CD4-positive, alpha-beta T cell (primary cell): ENCODE measurements around the gene RNF130. TPM values are rescaled to one million over a fixed set of nuclear protein-coding genes. Genes with fewer than 3 reads are reported as not detected.
A peak's percentile ranks its signal among the peaks of the same experiment; 100 is the strongest.

Experiments used
- ATAC-seq: fragments of 200-7000 bp; cut with Tn5 transposase; one replicate; pipeline ENCODE4 v1.10.0; 2022; ENCODE audit warnings: mild to moderate bottlenecking; ENCODE audit not compliant: poor library complexity
- CTCF ChIA-PET: fragments of 350-600 bp; sonication (Branson Sonifier 250); formaldehyde crosslinking; loops from one replicate; lab custom pipeline; 2021; ENCODE audit warnings: antibody characterized with exemption, inconsistent platforms; lab: Charles Lee
- POLR2A ChIA-PET: fragments of 350-600 bp; sonication (Branson Sonifier 250); formaldehyde crosslinking; loops from one replicate; lab custom pipeline; 2021; ENCODE audit warnings: antibody characterized with exemption, inconsistent platforms; lab: Charles Lee
- DNase-seq, 14 experiments: peaks; one replicate each; pipeline ENCODE4 v3.0.0-alpha.2; 2013 to 2020; ENCODE audit warnings: mixed read lengths in 2 of 14
- H3K27ac ChIP-seq, 2 donors: one replicate each; pipeline versions ENCODE4 v1.5.1 to v1.7.0; 2013; ENCODE audit warnings: low read length in 2 of 2, low read depth in 1 of 2, mild to moderate bottlenecking in 1 of 2
- H3K27me3 ChIP-seq, 2 experiments: 1 replicate in 1 of 2; 2 replicates in 1 of 2; pipeline versions ENCODE4 v1.6.1 to v1.7.0; 2013; ENCODE audit warnings: low read length in 2 of 2, control low read depth in 1 of 2, mild to moderate bottlenecking in 1 of 2, moderate library complexity in 1 of 2; ENCODE audit not compliant: insufficient read depth in 2 of 2, control insufficient read depth in 1 of 2
- H3K36me3 ChIP-seq: one replicate; pipeline ENCODE4 v1.6.1; 2013; ENCODE audit warnings: low read length, control low read depth; ENCODE audit not compliant: insufficient read depth
- H3K4me1 ChIP-seq: one replicate; pipeline ENCODE4 v1.6.1; 2013; ENCODE audit warnings: low read length, control low read depth; ENCODE audit not compliant: insufficient read depth
- H3K4me3 ChIP-seq: one replicate; pipeline ENCODE4 v1.5.1; 2013; ENCODE audit warnings: mild to moderate bottlenecking, low read length, moderate library complexity
- H3K9me3 ChIP-seq, 2 experiments: 1 replicate in 1 of 2; 2 replicates in 1 of 2; pipeline versions ENCODE4 v1.6.1 to v1.7.0; 2013; ENCODE audit warnings: low read length in 2 of 2, mild to moderate bottlenecking in 2 of 2, control low read depth in 1 of 2, moderate library complexity in 1 of 2; ENCODE audit not compliant: control insufficient read depth in 1 of 2, insufficient read depth in 1 of 2
- H3K27ac Mint-ChIP-seq: one replicate; pipeline ENCODE4 v1.8.0; 2020; ENCODE audit warnings: mixed read lengths
- H3K27me3 Mint-ChIP-seq: one replicate; pipeline ENCODE4 v1.8.0; 2021; ENCODE audit warnings: mixed read lengths
- H3K36me3 Mint-ChIP-seq: one replicate; pipeline ENCODE4 v1.8.0; 2021; ENCODE audit warnings: low read depth, mixed read lengths
- H3K4me1 Mint-ChIP-seq: one replicate; pipeline ENCODE4 v1.8.0; 2021; ENCODE audit warnings: low read depth, mixed read lengths
- H3K4me3 Mint-ChIP-seq: one replicate; pipeline ENCODE4 v1.8.0; 2020; ENCODE audit warnings: mild to moderate bottlenecking, mixed read lengths
- H3K9me3 Mint-ChIP-seq: one replicate; pipeline ENCODE4 v1.8.0; 2020; ENCODE audit warnings: mixed read lengths
- intact Hi-C, 2 experiments: fragments of 100-400 bp; cut with DNase I in 1 of 2; cut with micrococcal nuclease in 1 of 2; formaldehyde crosslinking; loops; one replicate each; pipeline versions ENCODE4 v1.15.1 to v1.9.0; 2023 to 2025; cut with DNase I, micrococcal nuclease
- total RNA-seq, 174 experiments: library from RNA in 2 of 174; stranded (reverse) in 2 of 174; gene quantifications; one replicate each; pipeline ENCODE4 v1.2.3 and lab custom pipeline; 2021 to 2026
- TF ChIP-seq, protein P1 (sequence below): fragments of 200-600 bp; IDR thresholded peaks from one replicate; pipeline ENCODE4 v1.8.0; 2022; ENCODE audit warnings: antibody characterized with exemption, mild to moderate bottlenecking

Gene RNF130
- total RNA-seq, 2 experiments from 2014 or later = 18.2 to 19.1 TPM

DNA sequence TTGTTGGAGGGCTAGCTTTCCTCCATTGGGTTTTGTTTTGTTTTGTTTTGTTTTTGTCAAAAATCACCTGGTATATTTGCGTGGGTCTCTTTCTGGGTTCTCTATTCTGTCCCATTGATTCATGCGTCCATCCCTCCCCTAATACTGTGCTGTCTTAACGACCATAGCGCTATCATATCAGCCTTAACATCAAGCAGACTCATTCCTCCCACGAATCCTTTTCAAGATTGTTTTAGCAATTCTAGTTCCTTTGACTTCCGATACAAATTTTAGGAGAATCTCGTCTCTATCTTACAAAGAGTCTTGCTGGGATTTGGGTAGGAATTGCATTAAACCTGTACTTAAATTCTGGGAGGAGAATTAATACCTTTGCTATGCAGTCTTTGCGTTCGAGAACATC lies 31.1 kb upstream of the RNF130 start:
- Histone ChIP-seq H3K27me3 (peaks cover 2 to 4% of the 10 kb centered on the region in 2 experiments), H3K9me3 (peaks cover 0 to 11% of the 10 kb centered on the region in 2 experiments), H3K36me3 (no peaks in the 10 kb centered on the region), H3K27ac (no peak overlapping the region), H3K4me3 (no peak overlapping the region), H3K4me1 (no peaks in the 10 kb centered on the region)
- Mint-ChIP-seq H3K36me3 (no peaks in the 10 kb centered on the region), H3K4me1 (no peaks in the 10 kb centered on the region), H3K27me3 (no peaks in the 10 kb centered on the region), H3K9me3 (peaks cover 4% of the 10 kb centered on the region), H3K27ac (no peak overlapping the region), H3K4me3 (no peak overlapping the region)
- ChIA-PET CTCF (no interaction called here), POLR2A (no interaction called here)
- TF ChIP-seq, protein P1, sequence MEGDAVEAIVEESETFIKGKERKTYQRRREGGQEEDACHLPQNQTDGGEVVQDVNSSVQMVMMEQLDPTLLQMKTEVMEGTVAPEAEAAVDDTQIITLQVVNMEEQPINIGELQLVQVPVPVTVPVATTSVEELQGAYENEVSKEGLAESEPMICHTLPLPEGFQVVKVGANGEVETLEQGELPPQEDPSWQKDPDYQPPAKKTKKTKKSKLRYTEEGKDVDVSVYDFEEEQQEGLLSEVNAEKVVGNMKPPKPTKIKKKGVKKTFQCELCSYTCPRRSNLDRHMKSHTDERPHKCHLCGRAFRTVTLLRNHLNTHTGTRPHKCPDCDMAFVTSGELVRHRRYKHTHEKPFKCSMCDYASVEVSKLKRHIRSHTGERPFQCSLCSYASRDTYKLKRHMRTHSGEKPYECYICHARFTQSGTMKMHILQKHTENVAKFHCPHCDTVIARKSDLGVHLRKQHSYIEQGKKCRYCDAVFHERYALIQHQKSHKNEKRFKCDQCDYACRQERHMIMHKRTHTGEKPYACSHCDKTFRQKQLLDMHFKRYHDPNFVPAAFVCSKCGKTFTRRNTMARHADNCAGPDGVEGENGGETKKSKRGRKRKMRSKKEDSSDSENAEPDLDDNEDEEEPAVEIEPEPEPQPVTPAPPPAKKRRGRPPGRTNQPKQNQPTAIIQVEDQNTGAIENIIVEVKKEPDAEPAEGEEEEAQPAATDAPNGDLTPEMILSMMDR = no peak
- ATAC-seq (no peak), DNase-seq (no peak)
- intact Hi-C loops = no loop called here

GRCh38 chr5:180101451-180102105 lies 30.0 kb upstream of the RNF130 start:
- Mint-ChIP-seq H3K9me3 (peaks cover 2% of the 10 kb centered on the region), H3K4me3 (no peak overlapping the region), H3K36me3 (no peaks in the 10 kb centered on the region), H3K4me1 (no peaks in the 10 kb centered on the region), H3K27me3 (no peaks in the 10 kb centered on the region), H3K27ac (no peak overlapping the region)
- Histone ChIP-seq H3K4me1 (no peaks in the 10 kb centered on the region), H3K9me3 (peaks cover 0 to 11% of the 10 kb centered on the region in 2 experiments), H3K27me3 (peaks cover 0 to 4% of the 10 kb centered on the region in 2 experiments), H3K36me3 (no peaks in the 10 kb centered on the region), H3K27ac (no peak overlapping the region), H3K4me3 (no peak overlapping the region)
- ChIA-PET CTCF (no interaction called here), POLR2A (no interaction called here)
- intact Hi-C loops = no loop called here
- TF ChIP-seq, protein P1 = no peak
- DNase-seq = peak in 1 of 14 experiments; percentile 16
- no peak for ATAC-seq

DNA sequence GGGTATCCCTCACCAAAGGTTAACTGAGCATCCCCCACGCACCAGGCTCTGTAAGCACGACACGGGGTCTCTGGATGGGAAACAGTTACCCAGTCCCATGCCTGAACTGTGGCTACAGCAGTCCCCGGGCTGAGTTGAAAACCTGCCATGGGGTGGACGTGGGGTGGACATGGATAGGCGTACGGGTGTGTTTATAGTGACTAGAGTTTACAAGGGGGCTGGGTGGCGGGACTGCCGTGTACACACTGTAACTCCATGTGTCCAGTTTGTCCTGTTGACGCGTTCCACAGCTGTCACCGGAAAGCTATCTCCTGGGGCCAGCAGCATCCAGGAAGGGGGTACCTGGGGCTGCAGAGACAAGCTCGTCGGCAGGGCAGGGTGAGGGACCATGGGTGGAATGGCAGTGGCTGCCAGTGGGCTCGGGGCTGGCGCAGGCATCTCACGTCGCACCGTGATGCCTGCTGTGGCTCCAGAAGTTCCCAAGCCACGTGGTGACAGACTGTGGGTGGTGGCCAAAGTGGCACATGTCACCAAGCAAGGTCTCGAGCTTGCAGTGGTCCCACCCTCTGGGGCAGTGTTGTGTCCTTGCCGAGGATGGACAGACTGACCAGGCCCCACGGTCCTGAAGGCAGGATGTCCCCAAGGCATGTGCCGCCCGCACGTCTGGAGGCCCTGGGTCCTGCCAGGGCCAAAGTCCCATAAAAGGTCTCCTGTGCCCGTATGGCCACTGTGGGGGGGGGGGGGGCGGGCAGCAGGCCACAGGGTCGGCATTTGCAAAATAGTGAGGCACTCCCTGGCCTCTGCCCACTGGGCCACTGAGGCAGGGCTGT lies 29.3 kb upstream of the RNF130 start:
- no peak overlapping the region for H3K4me3 ChIP-seq
- CTCF ChIA-PET = no interaction called here
- H3K36me3 Mint-ChIP-seq = no peaks in the 10 kb centered on the region

More for the DNA sequence above, 29.3 kb upstream of the RNF130 start:
- intact Hi-C loops = no loop called here
- DNase-seq = peak in 1 of 14 experiments; percentile 10
- no peak overlapping the region for H3K4me3 Mint-ChIP-seq
- H3K36me3 ChIP-seq = no peaks in the 10 kb centered on the region
- H3K9me3 Mint-ChIP-seq = no peaks in the 10 kb centered on the region
- no peaks in the 10 kb centered on the region for H3K27me3 Mint-ChIP-seq
- H3K9me3 ChIP-seq = peaks cover 0 to 13% of the 10 kb centered on the region in 2 experiments
- H3K27ac ChIP-seq = no peak overlapping the region
- no peaks in the 10 kb centered on the region for H3K4me1 ChIP-seq
- POLR2A ChIA-PET = no interaction called here
- TF ChIP-seq, protein P1 = no peak
- no peak for ATAC-seq
- H3K4me1 Mint-ChIP-seq = no peaks in the 10 kb centered on the region
- H3K27ac Mint-ChIP-seq = no peak overlapping the region
- peaks cover 0 to 4% of the 10 kb centered on the region in 2 experiments for H3K27me3 ChIP-seq
